IMR-90 (cell line): ENCODE measurements around the gene SENP5.

Experiments
- BHLHE40 ChIP-seq: fragments of 150-350 bp; IDR thresholded peaks from 2 replicates; pipeline ENCODE4 v1.6.1; 2016; ENCODE audit warnings: mild to moderate bottlenecking, low read depth, low read length
- FOS ChIP-seq: fragments of 150-350 bp; IDR thresholded peaks from 2 replicates; pipeline ENCODE4 v1.6.1; 2016; ENCODE audit warnings: low read depth, low read length
- MAFK ChIP-seq: IDR thresholded peaks from 2 replicates; pipeline ENCODE4 v1.6.1; 2012; ENCODE audit warnings: low read depth, low read length, improper control_type of control experiment
- MAZ ChIP-seq: IDR thresholded peaks from 2 replicates; pipeline ENCODE4 v1.6.1; 2012; ENCODE audit warnings: low read depth, mild to moderate bottlenecking, low read length, improper control_type of control experiment, moderate library complexity, borderline replicate concordance
- MXI1 ChIP-seq: IDR thresholded peaks from 2 replicates; pipeline ENCODE4 v1.6.1; 2012; ENCODE audit warnings: low read depth, mild to moderate bottlenecking, low read length, moderate library complexity, borderline replicate concordance
- POLR2A ChIP-seq: IDR thresholded peaks from 2 replicates; pipeline ENCODE4 v1.6.1; 2012; ENCODE audit warnings: mild to moderate bottlenecking, low read depth, low read length
- RAD21 ChIP-seq: IDR thresholded peaks from 2 replicates; pipeline ENCODE4 v1.6.1; 2012; ENCODE audit warnings: low read length, improper control_type of control experiment
- RCOR1 ChIP-seq: IDR thresholded peaks from 2 replicates; pipeline ENCODE4 v1.6.1; 2012; ENCODE audit warnings: mild to moderate bottlenecking, low read length, improper control_type of control experiment; ENCODE audit not compliant: insufficient replicate concordance
- RFX5 ChIP-seq: IDR thresholded peaks from 2 replicates; pipeline ENCODE4 v1.8.0; 2012; ENCODE audit warnings: low read depth, mild to moderate bottlenecking, low read length, moderate library complexity
- SMC3 ChIP-seq: fragments of 150-350 bp; IDR thresholded peaks from 2 replicates; pipeline ENCODE4 v1.6.1; 2016; ENCODE audit warnings: low read depth, mild to moderate bottlenecking, antibody characterized with exemption, low read length, moderate library complexity
- TF ChIP-seq, protein P1 (sequence below): fragments of 150-350 bp; IDR thresholded peaks from 2 replicates; pipeline ENCODE4 v1.6.1; 2017; ENCODE audit warnings: mild to moderate bottlenecking, antibody characterized with exemption, low read length, low read depth
- TF ChIP-seq, protein P2 (sequence below): conservative IDR thresholded peaks from 2 replicates; pipeline ENCODE4 v1.5.1; 2012; ENCODE audit warnings: mild to moderate bottlenecking, low read depth, low read length, improper control_type of control experiment

DNA sequence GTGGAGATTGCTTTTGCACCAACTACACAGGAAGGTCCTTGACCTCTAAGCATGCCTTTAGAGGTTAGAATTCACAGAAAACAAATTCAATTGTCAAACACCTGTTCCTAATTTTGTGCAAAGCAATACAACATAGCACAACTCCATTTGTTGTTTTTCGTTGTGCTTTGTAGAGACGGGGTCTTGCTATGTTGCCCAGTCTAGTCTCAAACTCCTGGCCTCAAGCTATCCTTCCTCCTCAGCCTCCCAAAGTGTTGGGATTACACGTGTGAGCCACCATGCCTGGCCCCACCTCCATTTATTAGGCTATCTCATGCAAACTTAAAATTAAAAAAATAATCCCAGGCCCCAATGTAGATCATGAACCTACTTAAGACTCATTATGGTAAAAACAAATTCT lies 68.6 kb downstream of the SENP5 start:
- TF ChIP-seq, protein P1, sequence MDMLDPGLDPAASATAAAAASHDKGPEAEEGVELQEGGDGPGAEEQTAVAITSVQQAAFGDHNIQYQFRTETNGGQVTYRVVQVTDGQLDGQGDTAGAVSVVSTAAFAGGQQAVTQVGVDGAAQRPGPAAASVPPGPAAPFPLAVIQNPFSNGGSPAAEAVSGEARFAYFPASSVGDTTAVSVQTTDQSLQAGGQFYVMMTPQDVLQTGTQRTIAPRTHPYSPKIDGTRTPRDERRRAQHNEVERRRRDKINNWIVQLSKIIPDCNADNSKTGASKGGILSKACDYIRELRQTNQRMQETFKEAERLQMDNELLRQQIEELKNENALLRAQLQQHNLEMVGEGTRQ, result no peak
- TF ChIP-seq, protein P2, sequence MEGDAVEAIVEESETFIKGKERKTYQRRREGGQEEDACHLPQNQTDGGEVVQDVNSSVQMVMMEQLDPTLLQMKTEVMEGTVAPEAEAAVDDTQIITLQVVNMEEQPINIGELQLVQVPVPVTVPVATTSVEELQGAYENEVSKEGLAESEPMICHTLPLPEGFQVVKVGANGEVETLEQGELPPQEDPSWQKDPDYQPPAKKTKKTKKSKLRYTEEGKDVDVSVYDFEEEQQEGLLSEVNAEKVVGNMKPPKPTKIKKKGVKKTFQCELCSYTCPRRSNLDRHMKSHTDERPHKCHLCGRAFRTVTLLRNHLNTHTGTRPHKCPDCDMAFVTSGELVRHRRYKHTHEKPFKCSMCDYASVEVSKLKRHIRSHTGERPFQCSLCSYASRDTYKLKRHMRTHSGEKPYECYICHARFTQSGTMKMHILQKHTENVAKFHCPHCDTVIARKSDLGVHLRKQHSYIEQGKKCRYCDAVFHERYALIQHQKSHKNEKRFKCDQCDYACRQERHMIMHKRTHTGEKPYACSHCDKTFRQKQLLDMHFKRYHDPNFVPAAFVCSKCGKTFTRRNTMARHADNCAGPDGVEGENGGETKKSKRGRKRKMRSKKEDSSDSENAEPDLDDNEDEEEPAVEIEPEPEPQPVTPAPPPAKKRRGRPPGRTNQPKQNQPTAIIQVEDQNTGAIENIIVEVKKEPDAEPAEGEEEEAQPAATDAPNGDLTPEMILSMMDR, result no peak
- no peak for TF ChIP-seq SMC3
- TF ChIP-seq RAD21, result no peak
- TF ChIP-seq MAZ, result no peak
- TF ChIP-seq POLR2A, result no peak
- no peak for TF ChIP-seq RFX5
- no peak for TF ChIP-seq BHLHE40
- no peak for TF ChIP-seq MAFK
- TF ChIP-seq FOS, result no peak
- TF ChIP-seq RCOR1, result no peak
- TF ChIP-seq MXI1, result no peak
